Measurements from ENCODE around the gene CNIH3.

The CNIH3 gene

DNA sequence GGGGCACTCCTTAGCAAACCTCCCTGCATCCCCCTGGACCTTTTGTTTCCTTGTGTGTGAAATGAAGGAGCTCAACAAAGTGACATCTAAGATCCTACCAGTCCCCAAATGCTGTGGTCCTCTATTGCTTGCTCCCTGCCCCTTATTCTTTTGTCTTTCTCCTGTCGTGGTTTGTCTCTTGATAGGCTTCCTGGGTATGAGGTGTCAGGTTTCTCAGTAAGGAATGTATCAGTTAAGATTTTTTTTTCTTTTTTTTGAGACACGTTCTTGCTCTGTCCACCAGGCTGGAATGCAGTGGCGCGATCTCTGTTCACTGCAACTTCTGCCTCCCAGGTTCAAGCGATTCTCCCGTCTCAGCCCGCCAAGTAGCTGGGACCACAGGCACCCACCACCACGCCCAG lies 16.8 kb downstream of the CNIH3 start:
- Histone ChIP-seq H3K27ac (no peak overlapping the region), H3K4me3 (no peak overlapping the region)
- TF ChIP-seq, protein P1, sequence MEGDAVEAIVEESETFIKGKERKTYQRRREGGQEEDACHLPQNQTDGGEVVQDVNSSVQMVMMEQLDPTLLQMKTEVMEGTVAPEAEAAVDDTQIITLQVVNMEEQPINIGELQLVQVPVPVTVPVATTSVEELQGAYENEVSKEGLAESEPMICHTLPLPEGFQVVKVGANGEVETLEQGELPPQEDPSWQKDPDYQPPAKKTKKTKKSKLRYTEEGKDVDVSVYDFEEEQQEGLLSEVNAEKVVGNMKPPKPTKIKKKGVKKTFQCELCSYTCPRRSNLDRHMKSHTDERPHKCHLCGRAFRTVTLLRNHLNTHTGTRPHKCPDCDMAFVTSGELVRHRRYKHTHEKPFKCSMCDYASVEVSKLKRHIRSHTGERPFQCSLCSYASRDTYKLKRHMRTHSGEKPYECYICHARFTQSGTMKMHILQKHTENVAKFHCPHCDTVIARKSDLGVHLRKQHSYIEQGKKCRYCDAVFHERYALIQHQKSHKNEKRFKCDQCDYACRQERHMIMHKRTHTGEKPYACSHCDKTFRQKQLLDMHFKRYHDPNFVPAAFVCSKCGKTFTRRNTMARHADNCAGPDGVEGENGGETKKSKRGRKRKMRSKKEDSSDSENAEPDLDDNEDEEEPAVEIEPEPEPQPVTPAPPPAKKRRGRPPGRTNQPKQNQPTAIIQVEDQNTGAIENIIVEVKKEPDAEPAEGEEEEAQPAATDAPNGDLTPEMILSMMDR (IDR thresholded peaks at IDR 0.05) = no peak
- no peak for DNase-seq (ENCODE audit: low spot score)

DNA sequence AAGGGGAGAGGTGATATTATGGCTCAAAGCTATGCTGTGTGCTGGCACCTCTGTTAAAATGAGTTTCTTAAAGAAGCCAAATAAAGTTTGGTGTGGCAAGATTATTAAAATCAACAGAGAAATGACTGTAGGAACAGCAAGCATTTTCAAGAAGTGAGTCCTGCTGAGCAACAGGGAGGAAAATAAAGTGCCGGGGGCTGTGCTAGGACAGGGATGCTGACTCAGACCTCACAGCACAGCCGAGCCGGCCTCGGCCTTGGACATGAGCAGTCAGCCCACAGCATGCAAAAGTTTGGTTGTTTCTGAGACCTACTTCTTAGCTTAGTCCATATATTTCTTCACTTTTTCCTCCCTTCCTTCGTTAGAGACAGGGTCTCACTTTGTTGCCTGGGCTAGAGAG lies 19.2 kb downstream of the CNIH3 start:
- DNase-seq (ENCODE audit: low spot score) = no peak
- H3K27ac ChIP-seq = no peak overlapping the region
- TF ChIP-seq, protein P1 (IDR thresholded peaks at IDR 0.05) = no peak
- H3K4me3 ChIP-seq = no peak overlapping the region

DNA sequence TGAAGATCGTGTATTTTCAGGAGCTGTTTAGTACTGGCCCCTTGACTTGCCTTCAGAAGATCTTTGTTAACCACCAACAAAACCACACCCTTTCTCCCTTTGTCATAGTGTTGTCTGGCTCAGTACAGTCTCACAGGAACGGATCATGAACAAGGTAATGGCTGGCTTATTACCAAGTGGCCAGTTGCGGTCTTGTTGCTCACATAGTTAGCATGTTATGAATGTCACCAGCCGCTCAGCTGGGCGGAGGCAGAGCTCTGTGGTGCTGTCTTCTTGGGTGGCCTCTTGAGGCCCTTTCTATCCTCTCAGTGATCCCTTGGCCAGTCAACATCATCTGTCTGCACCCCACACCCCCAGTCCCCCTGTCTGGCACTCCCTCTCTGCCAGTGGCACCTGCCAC lies 21.4 kb downstream of the CNIH3 start:
- Histone ChIP-seq H3K27ac (no peak overlapping the region), H3K4me3 (no peak overlapping the region)
- TF ChIP-seq, protein P1 (IDR thresholded peaks at IDR 0.05) = no peak
- no peak for DNase-seq (ENCODE audit: low spot score)

DNA sequence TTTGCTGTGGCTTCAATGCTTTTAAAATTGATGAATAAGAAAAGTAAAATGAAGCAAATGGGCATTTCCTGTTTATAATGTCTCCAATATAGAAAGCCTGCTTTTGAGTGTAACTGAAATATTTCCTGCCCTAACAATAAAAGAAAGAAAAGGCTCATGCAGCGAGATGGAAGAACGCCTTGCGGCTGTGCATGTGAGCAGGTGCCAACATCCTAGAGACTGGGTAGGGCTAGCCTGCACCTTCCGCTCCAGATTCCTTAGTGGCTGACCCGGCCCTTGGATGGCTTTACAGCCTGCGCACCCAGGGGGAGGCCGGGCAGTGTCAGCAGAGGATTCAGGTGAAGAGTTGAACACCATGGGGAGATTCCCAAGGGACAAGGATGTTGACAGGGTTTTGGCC lies 21.8 kb downstream of the CNIH3 start:
- Histone ChIP-seq H3K4me3 (no peak overlapping the region), H3K27ac (no peak overlapping the region)
- TF ChIP-seq, protein P1 (IDR thresholded peaks at IDR 0.05) = no peak
- no peak for DNase-seq (ENCODE audit: low spot score)

DNA sequence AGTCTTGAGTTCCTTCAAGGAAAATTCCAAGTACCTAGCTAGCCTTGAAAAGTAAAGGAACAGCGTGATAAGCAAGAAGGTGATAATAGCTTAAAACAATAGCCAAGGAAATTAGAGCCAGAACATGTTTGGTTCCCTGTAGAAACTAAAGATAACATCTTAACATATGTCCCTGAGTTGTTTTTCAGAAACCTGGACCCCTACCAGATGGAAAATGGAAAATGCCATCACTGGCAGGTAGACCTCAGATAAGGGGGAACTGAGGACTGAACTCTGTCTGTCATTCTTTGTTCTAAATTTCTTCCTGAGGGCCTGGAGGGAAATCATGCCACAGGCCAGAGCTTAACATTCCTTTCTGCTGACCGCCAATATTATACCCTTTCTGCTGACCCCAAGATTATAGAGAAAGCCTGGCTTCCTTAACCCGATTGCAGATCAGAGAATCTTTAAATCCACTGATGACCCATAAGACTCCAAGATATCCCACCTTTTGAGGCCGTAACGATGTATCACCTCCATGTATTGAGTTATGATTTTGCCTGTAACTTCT lies 23.4 kb downstream of the CNIH3 start:
- H3K4me3 ChIP-seq = no peak overlapping the region
- TF ChIP-seq, protein P1 (IDR thresholded peaks at IDR 0.05) = no peak
- H3K27ac ChIP-seq = no peak overlapping the region
- no peak for DNase-seq (ENCODE audit: low spot score)

DNA sequence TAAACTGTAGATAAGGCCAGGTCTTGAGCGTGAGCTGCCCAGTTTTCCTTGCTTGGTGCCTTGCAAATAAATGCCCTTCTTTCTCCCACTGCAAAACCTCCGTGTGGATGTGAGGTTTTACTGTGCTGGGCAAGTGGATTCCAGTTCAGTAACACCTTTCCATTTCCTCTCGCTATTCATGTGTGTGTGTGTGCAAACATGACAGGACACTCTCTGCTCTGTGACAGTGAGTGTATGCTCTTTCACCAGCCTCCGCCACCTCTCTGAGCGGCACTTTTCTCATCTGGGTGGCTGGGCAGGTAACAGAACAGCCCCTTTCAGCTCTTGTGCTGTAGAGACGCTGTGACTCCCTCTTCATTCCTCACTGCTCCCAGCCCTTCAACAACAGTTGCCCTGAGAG lies 23.9 kb downstream of the CNIH3 start:
- no peak overlapping the region for H3K27ac ChIP-seq
- TF ChIP-seq, protein P1 (IDR thresholded peaks at IDR 0.05) = no peak
- no peak overlapping the region for H3K4me3 ChIP-seq
- DNase-seq (ENCODE audit: low spot score) = no peak

DNA sequence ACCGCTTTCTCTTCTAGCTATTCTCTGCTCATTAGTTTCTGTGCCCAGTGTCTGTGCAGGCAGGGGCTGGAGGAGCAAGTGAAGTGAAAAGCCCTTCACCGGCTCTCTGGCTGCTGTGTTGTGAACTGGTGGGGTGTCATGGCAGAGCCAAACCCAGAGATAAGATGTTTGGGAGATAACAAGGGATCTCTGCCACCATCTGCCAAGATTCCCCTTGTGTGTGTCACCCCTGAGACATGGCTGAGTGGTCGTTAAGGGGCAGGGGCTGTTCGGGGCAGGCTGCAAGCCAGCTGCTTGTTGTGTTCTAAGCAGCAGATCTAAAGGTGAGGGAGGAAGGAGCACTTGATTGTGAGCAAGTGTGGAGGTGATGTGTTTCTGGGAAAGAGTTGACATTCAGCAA lies 24.5 kb downstream of the CNIH3 start:
- no peak for DNase-seq (ENCODE audit: low spot score)
- Histone ChIP-seq H3K27ac (no peak overlapping the region), H3K4me3 (no peak overlapping the region)
- TF ChIP-seq, protein P1 (IDR thresholded peaks at IDR 0.05) = no peak

All from coronary artery (tissue), 2 donors.